Measurements from ENCODE around the gene PTCD2.
A peak's percentile ranks its signal among the peaks of the same experiment; 100 is the strongest.

Gene PTCD2

DNA sequence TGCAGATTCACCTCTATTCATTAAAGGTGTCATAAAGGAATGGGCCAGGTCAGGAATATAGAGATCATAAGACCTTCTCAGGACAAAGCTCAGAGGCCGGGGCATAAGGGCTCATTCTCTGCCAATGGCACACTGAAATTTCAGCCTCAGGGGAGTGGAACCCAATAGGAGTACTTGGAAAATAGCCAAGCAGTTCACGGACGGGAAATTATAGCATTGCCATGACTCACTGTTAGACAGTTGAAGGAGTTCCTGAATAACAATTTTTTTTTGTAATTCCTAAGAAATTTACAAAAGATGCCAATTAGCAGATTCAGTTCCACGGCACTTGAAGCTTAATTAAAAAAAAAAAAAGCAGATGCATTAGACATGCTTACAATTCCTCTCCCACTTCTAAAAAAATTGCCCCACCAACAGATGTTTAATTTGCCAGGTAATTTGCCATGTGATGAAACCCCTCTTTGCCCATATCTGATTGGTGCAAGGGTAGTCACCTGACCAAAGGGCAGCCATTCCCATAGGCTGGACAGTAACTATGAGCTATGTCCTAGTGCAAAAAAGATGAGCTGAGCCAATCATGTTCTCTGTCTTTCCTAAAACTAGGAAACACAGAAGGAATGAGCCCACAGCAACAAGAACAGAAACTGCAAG is 58.6 kb downstream of the PTCD2 start:
- TF ChIP-seq, protein P1, sequence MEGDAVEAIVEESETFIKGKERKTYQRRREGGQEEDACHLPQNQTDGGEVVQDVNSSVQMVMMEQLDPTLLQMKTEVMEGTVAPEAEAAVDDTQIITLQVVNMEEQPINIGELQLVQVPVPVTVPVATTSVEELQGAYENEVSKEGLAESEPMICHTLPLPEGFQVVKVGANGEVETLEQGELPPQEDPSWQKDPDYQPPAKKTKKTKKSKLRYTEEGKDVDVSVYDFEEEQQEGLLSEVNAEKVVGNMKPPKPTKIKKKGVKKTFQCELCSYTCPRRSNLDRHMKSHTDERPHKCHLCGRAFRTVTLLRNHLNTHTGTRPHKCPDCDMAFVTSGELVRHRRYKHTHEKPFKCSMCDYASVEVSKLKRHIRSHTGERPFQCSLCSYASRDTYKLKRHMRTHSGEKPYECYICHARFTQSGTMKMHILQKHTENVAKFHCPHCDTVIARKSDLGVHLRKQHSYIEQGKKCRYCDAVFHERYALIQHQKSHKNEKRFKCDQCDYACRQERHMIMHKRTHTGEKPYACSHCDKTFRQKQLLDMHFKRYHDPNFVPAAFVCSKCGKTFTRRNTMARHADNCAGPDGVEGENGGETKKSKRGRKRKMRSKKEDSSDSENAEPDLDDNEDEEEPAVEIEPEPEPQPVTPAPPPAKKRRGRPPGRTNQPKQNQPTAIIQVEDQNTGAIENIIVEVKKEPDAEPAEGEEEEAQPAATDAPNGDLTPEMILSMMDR (conservative IDR thresholded peaks at IDR 0.05; ENCODE audit: low read depth, low read length), result no peak
- peak; percentile 93 for DNase-seq (ENCODE audit: low read depth)
- no peak overlapping the region for H3K4me3 ChIP-seq (ENCODE audit: low read depth, low read length)

DNA sequence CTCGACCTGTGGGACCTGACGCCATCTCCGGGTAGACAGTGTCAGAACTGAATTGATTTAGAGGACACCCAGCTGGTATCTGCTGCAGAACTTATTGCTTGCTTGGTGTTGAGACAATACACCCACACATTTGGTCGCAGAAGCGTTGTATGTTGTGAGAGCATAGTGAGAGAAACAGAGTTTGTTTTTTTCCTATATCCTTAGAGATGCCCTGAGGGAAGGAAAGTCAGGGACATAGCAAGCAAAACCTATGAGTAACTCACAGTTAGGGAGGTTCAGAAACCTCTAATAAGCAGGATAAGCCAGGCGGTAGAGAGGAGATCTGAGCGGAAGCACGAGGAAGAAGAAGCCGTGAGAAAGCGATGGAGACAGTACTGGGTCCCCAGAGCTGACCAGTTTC is 59.8 kb downstream of the PTCD2 start:
- TF ChIP-seq, protein P1 (conservative IDR thresholded peaks at IDR 0.05; ENCODE audit: low read depth, low read length), result no peak
- DNase-seq (ENCODE audit: low read depth), result peak; percentile 30
- no peak overlapping the region for H3K4me3 ChIP-seq (ENCODE audit: low read depth, low read length)

DNA sequence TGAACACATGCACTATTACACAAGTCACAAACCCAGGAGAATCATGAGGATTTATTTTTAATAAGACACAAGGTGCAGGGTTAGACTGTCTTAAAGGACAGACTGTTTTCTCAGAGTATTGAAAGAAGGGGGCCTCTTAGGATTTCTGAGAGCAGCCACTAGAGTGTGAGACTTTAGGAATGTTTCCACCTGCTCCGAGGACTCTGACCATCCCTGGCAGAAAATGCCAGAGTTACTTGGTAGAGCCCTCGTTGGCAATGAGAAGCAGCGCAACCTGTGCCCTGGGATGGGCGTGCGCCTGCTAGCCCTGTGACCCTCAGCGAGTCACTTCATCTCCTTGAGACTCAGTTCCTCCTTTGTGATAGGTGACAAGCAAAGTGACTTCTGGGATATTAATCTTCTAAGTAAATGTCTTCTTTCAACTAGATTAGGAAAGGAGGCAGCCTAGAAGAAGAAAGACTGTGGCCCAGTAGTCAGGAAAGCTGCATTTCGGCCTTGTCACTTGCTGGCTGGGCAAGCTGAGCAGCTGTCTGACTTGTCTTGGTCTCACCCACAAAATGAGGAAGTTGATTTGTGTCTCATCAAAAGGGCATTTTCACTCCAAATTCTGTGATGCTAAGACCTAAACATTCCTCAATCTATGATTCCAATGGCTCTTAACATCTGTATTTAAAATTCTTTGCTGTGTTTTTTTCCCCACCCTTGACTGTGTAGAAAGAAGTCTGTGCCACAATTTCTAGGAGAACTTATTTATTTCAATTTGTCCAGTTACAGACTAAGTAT is 60.5 kb downstream of the PTCD2 start:
- H3K4me3 ChIP-seq (ENCODE audit: low read depth, low read length), result no peak overlapping the region
- TF ChIP-seq, protein P1 (conservative IDR thresholded peaks at IDR 0.05; ENCODE audit: low read depth, low read length), result no peak
- no peak for DNase-seq (ENCODE audit: low read depth)

DNA sequence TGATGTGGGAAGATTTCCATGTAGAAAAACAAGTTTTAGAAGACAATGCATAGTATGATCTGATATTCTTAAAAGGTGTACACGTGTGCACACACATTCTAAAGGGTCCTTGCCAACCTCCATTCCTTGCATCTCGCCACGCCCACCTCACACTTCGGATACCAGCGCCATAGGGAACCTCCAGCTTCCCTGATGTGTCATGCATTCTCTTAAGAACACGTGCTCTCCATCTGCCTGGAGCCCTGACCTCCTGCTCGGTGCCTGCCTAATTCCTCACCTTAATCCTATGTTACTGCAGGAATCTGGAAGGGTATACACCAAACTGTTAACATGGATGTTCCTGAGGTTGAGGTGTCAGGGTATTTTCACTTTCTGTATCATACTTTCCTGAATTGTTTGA is 63.1 kb downstream of the PTCD2 start:
- DNase-seq (ENCODE audit: low read depth), result peak; percentile 83
- H3K4me3 ChIP-seq (ENCODE audit: low read depth, low read length), result no peak overlapping the region
- TF ChIP-seq, protein P1 (conservative IDR thresholded peaks at IDR 0.05; ENCODE audit: low read depth, low read length), result no peak

DNA sequence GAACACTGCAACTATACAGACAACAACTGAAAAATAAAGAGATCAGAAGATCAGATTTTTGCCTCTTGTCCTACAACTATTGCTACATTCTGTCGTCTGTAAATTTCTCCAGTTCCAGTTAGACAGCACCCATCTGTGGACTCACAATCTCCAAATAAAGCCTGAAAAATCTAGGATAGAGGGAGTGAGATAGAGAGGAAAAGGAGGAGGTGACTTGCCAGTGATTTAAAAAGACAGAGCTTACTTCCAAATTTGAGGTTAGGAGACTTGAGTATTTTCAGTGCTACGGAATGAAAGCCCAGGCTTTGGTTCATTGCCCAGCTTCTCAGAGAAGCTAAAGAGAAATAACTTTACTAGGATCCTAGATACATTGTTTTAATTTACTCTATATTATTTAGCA is 63.6 kb downstream of the PTCD2 start:
- peak; percentile 35 for DNase-seq (ENCODE audit: low read depth)
- no peak overlapping the region for H3K4me3 ChIP-seq (ENCODE audit: low read depth, low read length)
- TF ChIP-seq, protein P1 (conservative IDR thresholded peaks at IDR 0.05; ENCODE audit: low read depth, low read length), result no peak

DNA sequence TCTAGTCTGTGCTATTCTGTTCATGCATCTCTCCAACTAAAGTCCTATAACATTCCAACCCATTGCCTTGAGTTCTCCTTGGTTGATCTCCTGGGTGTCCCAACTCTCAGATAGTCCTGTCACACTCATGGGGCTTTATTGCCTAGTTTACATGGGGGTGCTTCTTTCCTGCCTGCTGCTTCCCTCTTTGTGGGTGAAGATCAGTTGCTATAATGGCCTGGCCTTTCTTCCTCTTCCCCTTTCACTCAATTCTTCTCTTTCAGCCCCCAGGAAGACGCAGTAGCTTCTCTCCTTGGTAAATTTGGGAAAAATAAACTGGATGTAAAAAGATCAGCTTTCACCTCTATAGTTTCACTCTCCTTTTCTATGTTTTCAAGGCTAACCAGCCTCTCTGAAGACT is 66.5 kb downstream of the PTCD2 start:
- TF ChIP-seq, protein P1 (conservative IDR thresholded peaks at IDR 0.05; ENCODE audit: low read depth, low read length), result no peak
- no peak for DNase-seq (ENCODE audit: low read depth)
- no peak overlapping the region for H3K4me3 ChIP-seq (ENCODE audit: low read depth, low read length)

Measured in choroid plexus epithelial cell (primary cell).